DOHH2 (cell line): Measurements from ENCODE around the gene CDC37L1.

Source experiments
- H3F3A ChIP-seq: fragments of 200-600 bp; sonication (generic), shearing (Covaris generic); 2 replicates; pipeline ENCODE4 v1.6.0; 2016; ENCODE audit warnings: antibody characterized with exemption, mild to moderate bottlenecking; ENCODE audit not compliant: control insufficient read depth, insufficient read depth
- H3K27ac ChIP-seq: fragments of 200-600 bp; sonication (generic); 2 replicates; pipeline ENCODE4 v1.5.1; 2014; ENCODE audit warnings: low read depth, mild to moderate bottlenecking, low read length, moderate library complexity
- H3K27me3 ChIP-seq: fragments of 200-600 bp; sonication (generic); 2 replicates; pipeline ENCODE4 v1.6.1; 2014; ENCODE audit warnings: mild to moderate bottlenecking, low read length, mixed read lengths; ENCODE audit not compliant: control insufficient read depth
- H3K36me3 ChIP-seq: fragments of 200-600 bp; sonication (generic); 2 replicates; pipeline ENCODE4 v1.6.1; 2014; ENCODE audit warnings: mild to moderate bottlenecking, low read length, moderate library complexity, mixed read lengths; ENCODE audit not compliant: control insufficient read depth
- H3K4me1 ChIP-seq: fragments of 200-600 bp; sonication (generic); 2 replicates; pipeline ENCODE4 v1.6.1; 2014; ENCODE audit warnings: mild to moderate bottlenecking, low read length, mixed read lengths; ENCODE audit not compliant: control insufficient read depth
- H3K4me2 ChIP-seq: fragments of 200-600 bp; sonication (generic); 2 replicates; pipeline ENCODE4 v1.6.0; 2014; ENCODE audit warnings: mild to moderate bottlenecking, low read length, moderate library complexity
- H3K4me3 ChIP-seq: fragments of 200-600 bp; sonication (generic); 2 replicates; pipeline ENCODE4 v1.5.1; 2014; ENCODE audit warnings: mild to moderate bottlenecking, low read length, mixed read lengths
- H3K79me2 ChIP-seq: fragments of 200-600 bp; sonication (generic); 2 replicates; pipeline ENCODE4 v1.6.1; 2014; ENCODE audit warnings: mild to moderate bottlenecking, low read length, mixed read lengths; ENCODE audit not compliant: control insufficient read depth
- H3K9me2 ChIP-seq: fragments of 200-600 bp; sonication (generic); replicated peaks from 2 replicates; pipeline ENCODE4 v1.6.1; 2014; ENCODE audit warnings: mild to moderate bottlenecking, low read length, mixed read lengths; ENCODE audit not compliant: control insufficient read depth
- H3K9me3 ChIP-seq: fragments of 200-600 bp; sonication (generic); 2 replicates; pipeline ENCODE4 v1.6.1; 2014; ENCODE audit warnings: antibody characterized with exemption, low read length, mixed read lengths; ENCODE audit not compliant: control insufficient read depth, insufficient read depth
- H4K20me1 ChIP-seq: fragments of 200-600 bp; sonication (generic); 2 replicates; pipeline ENCODE4 v1.6.0; 2014; ENCODE audit warnings: low read depth, mild to moderate bottlenecking, antibody characterized with exemption, low read length, moderate library complexity; ENCODE audit not compliant: control insufficient read depth, insufficient read depth
- CTCF ChIP-seq: fragments of 200-600 bp; sonication (generic); IDR thresholded peaks from one replicate; pipeline ENCODE4 v1.5.1; 2014; ENCODE audit warnings: antibody characterized with exemption, mild to moderate bottlenecking, low read depth, low read length; ENCODE audit not compliant: poor library complexity, severe bottlenecking
- EZH2phosphoT487 ChIP-seq: fragments of 200-600 bp; sonication (generic); IDR thresholded peaks from 2 replicates; pipeline ENCODE4 v1.6.1; 2017; ENCODE audit warnings: borderline replicate concordance, mild to moderate bottlenecking, antibody characterized with exemption, low read length, moderate library complexity, mixed read lengths

The CDC37L1 gene

GRCh38 chr9:4756420-4756819 is 77.1 kb downstream of the CDC37L1 start:
- no peak overlapping the region for H3K27ac ChIP-seq
- H3K36me3 ChIP-seq, result no peaks in the 10 kb centered on the region
- no peaks in the 10 kb centered on the region for H4K20me1 ChIP-seq
- 0 out of 2 replicates have a peak, but pooled peaks cover 3% of the 10 kb centered on the region for H3K27me3 ChIP-seq
- no peaks in the 10 kb centered on the region for H3K4me1 ChIP-seq
- no peak overlapping the region for H3K4me3 ChIP-seq
- H3K9me2 ChIP-seq, result no peaks in the 10 kb centered on the region
- TF ChIP-seq EZH2phosphoT487 (no peak), CTCF (no peak)
- H3F3A ChIP-seq, result no peaks in the 10 kb centered on the region
- no peak overlapping the region for H3K4me2 ChIP-seq
- no peaks in the 10 kb centered on the region for H3K79me2 ChIP-seq
- no peaks in the 10 kb centered on the region for H3K9me3 ChIP-seq
